CD8-positive, alpha-beta memory T cell (primary cell): Measurements from ENCODE around the gene NARS2. TPM values are rescaled to one million over a fixed set of nuclear protein-coding genes. Genes with fewer than 3 reads are reported as not detected.

ENCODE experiments used
- CTCF ChIA-PET: fragments of 350-600 bp; sonication (Branson Sonifier 250); formaldehyde crosslinking; loops from one replicate; lab custom pipeline; 2021; ENCODE audit warnings: antibody characterized with exemption; lab: Charles Lee
- POLR2A ChIA-PET: fragments of 350-600 bp; sonication (Branson Sonifier 250); formaldehyde crosslinking; loops from one replicate; lab custom pipeline; 2021; ENCODE audit warnings: antibody characterized with exemption; lab: Charles Lee
- DNase-seq, 5 donors: peaks; one replicate each; pipeline versions ENCODE4 v3.0.0 to v3.0.0-alpha.2; 2020 to 2022; ENCODE audit warnings: mixed read lengths in 1 of 5
- H3K27ac ChIP-seq: one replicate; pipeline ENCODE4 v1.7.0; 2013; ENCODE audit warnings: low read depth, mild to moderate bottlenecking, low read length, moderate library complexity
- H3K27me3 ChIP-seq: 2 replicates; pipeline ENCODE4 v1.7.0; 2013; ENCODE audit warnings: low read length, mild to moderate bottlenecking; ENCODE audit not compliant: insufficient read depth, poor library complexity, severe bottlenecking
- H3K36me3 ChIP-seq: 2 replicates; pipeline ENCODE4 v1.7.0; 2013; ENCODE audit warnings: mild to moderate bottlenecking, low read length, moderate library complexity; ENCODE audit not compliant: insufficient read depth
- H3K4me1 ChIP-seq: 2 replicates; pipeline ENCODE4 v1.7.0; 2013; ENCODE audit warnings: mild to moderate bottlenecking, low read length, moderate library complexity; ENCODE audit not compliant: insufficient read depth
- H3K4me3 ChIP-seq: 2 replicates; pipeline ENCODE4 v1.7.0; 2013; ENCODE audit warnings: mild to moderate bottlenecking, low read length
- H3K9me3 ChIP-seq: 2 replicates; pipeline ENCODE4 v1.7.0; 2013; ENCODE audit warnings: mild to moderate bottlenecking, low read length
- H3K27ac Mint-ChIP-seq, 8 donors: one replicate each; pipeline ENCODE4 v1.8.0; 2020 to 2021; ENCODE audit warnings: mixed read lengths in 8 of 8, mild to moderate bottlenecking in 6 of 8, inconsistent platforms in 3 of 8, moderate library complexity in 3 of 8
- H3K27me3 Mint-ChIP-seq, 2 donors: one replicate each; pipeline ENCODE4 v1.8.0; 2020 to 2021; ENCODE audit warnings: mixed read lengths in 2 of 2, mild to moderate bottlenecking in 1 of 2, moderate library complexity in 1 of 2
- H3K36me3 Mint-ChIP-seq, 3 donors: one replicate each; pipeline ENCODE4 v1.8.0; 2020 to 2021; ENCODE audit warnings: mixed read lengths in 3 of 3, inconsistent platforms in 1 of 3, mild to moderate bottlenecking in 1 of 3
- H3K4me1 Mint-ChIP-seq, 3 donors: one replicate each; pipeline ENCODE4 v1.8.0; 2020 to 2021; ENCODE audit warnings: mixed read lengths in 3 of 3, inconsistent platforms in 1 of 3, mild to moderate bottlenecking in 1 of 3
- H3K4me3 Mint-ChIP-seq, 7 donors: one replicate each; pipeline ENCODE4 v1.8.0; 2020 to 2021; ENCODE audit warnings: mixed read lengths in 7 of 7, mild to moderate bottlenecking in 6 of 7, moderate library complexity in 4 of 7, inconsistent platforms in 2 of 7
- H3K9me3 Mint-ChIP-seq, 5 donors: one replicate each; pipeline ENCODE4 v1.8.0; 2020 to 2022; ENCODE audit warnings: mixed read lengths in 5 of 5, mild to moderate bottlenecking in 3 of 5, moderate library complexity in 2 of 5, inconsistent platforms in 1 of 5
- polyA plus RNA-seq: library from polyadenylated mRNA; unstranded; fragments of 300-500 nt; fragmentation: Illumina TruSeq; gene quantifications from one replicate; pipeline ENCODE4 v1.2.3, GENCODE V29; 2021
- total RNA-seq, 2 experiments: library from RNA; stranded (reverse); gene quantifications; one replicate each; pipeline ENCODE4 v1.2.3, GENCODE V29; 2021

The NARS2 gene
- total and polyA plus RNA-seq, 3 experiments from 2014 or later: 14.5 to 24.5 (median 23.9) TPM

GRCh38 chr11:78460471-78460870 lies 114.2 kb downstream of the NARS2 start:
- Histone ChIP-seq H3K36me3 (no peaks in the 10 kb centered on the region), H3K4me1 (no peaks in the 10 kb centered on the region), H3K27me3 (no peaks in the 10 kb centered on the region), H3K27ac (no peak overlapping the region), H3K9me3 (no peaks in the 10 kb centered on the region), H3K4me3 (no peak overlapping the region)
- peak overlapping the region in 1 of 8 donors; percentile 31 for H3K27ac Mint-ChIP-seq
- no peak overlapping the region for H3K4me3 Mint-ChIP-seq
- peaks cover 11 to 62% (median 40%) of the 10 kb centered on the region in 3 donors for H3K36me3 Mint-ChIP-seq
- no peaks in the 10 kb centered on the region for H3K9me3 Mint-ChIP-seq
- peaks cover 8 to 14% (median 11%) of the 10 kb centered on the region in 3 donors for H3K4me1 Mint-ChIP-seq
- no peak for DNase-seq
- ChIA-PET CTCF (no interaction called here), POLR2A (no interaction called here)
- no peaks in the 10 kb centered on the region for H3K27me3 Mint-ChIP-seq

GRCh38 chr11:78459738-78460137 lies 114.9 kb downstream of the NARS2 start:
- peaks cover 6 to 13% (median 11%) of the 10 kb centered on the region in 3 donors for H3K4me1 Mint-ChIP-seq
- Histone ChIP-seq H3K27ac (no peak overlapping the region), H3K27me3 (no peaks in the 10 kb centered on the region), H3K36me3 (no peaks in the 10 kb centered on the region), H3K4me3 (no peak overlapping the region), H3K9me3 (no peaks in the 10 kb centered on the region), H3K4me1 (no peaks in the 10 kb centered on the region)
- no peak for DNase-seq
- peak overlapping the region in 1 of 8 donors; percentile 28 for H3K27ac Mint-ChIP-seq
- CTCF ChIA-PET: no interaction called here
- H3K36me3 Mint-ChIP-seq: peaks cover 11 to 64% (median 41%) of the 10 kb centered on the region in 3 donors
- H3K4me3 Mint-ChIP-seq: no peak overlapping the region
- H3K9me3 Mint-ChIP-seq: no peaks in the 10 kb centered on the region
- H3K27me3 Mint-ChIP-seq: no peaks in the 10 kb centered on the region
- POLR2A ChIA-PET: no interaction called here

GRCh38 chr11:78457448-78457847 lies 117.2 kb downstream of the NARS2 start:
- no peak overlapping the region for H3K4me3 Mint-ChIP-seq

GRCh38 chr11:78453140-78453935 lies 121.3 kb downstream of the NARS2 start:
- POLR2A ChIA-PET: no interaction called here
- Histone ChIP-seq H3K27me3 (no peaks in the 10 kb centered on the region), H3K36me3 (no peaks in the 10 kb centered on the region), H3K4me1 (no peaks in the 10 kb centered on the region), H3K4me3 (no peak overlapping the region), H3K9me3 (no peaks in the 10 kb centered on the region), H3K27ac (no peak overlapping the region)
- no peaks in the 10 kb centered on the region for H3K27me3 Mint-ChIP-seq
- H3K9me3 Mint-ChIP-seq: no peaks in the 10 kb centered on the region
- peaks cover 12 to 29% (median 26%) of the 10 kb centered on the region in 3 donors for H3K4me1 Mint-ChIP-seq
- CTCF ChIA-PET: no interaction called here
- H3K4me3 Mint-ChIP-seq: no peak overlapping the region
- H3K27ac Mint-ChIP-seq: peak overlapping the region in 5 of 8 donors; percentile 9 to 84 (median 61)
- peaks cover 0 to 27% (median 25%) of the 10 kb centered on the region in 3 donors for H3K36me3 Mint-ChIP-seq
- no peak for DNase-seq

More at GRCh38 chr11:78457448-78457847, 117.2 kb downstream of the NARS2 start:
- Mint-ChIP-seq H3K4me1 (peaks cover 12 to 20% (median 18%) of the 10 kb centered on the region in 3 donors), H3K27me3 (no peaks in the 10 kb centered on the region), H3K9me3 (no peaks in the 10 kb centered on the region), H3K36me3 (peaks cover 11 to 56% (median 43%) of the 10 kb centered on the region in 3 donors), H3K27ac (no peak overlapping the region)
- CTCF ChIA-PET: no interaction called here
- Histone ChIP-seq H3K27ac (no peak overlapping the region), H3K4me3 (no peak overlapping the region), H3K27me3 (no peaks in the 10 kb centered on the region), H3K36me3 (no peaks in the 10 kb centered on the region), H3K4me1 (no peaks in the 10 kb centered on the region), H3K9me3 (no peaks in the 10 kb centered on the region)
- POLR2A ChIA-PET: no interaction called here
- no peak for DNase-seq

GRCh38 chr11:78451371-78452150 lies 123.1 kb downstream of the NARS2 start:
- Histone ChIP-seq H3K9me3 (no peaks in the 10 kb centered on the region), H3K4me3 (no peak overlapping the region), H3K27ac (no peak overlapping the region), H3K4me1 (no peaks in the 10 kb centered on the region), H3K27me3 (no peaks in the 10 kb centered on the region), H3K36me3 (no peaks in the 10 kb centered on the region)
- ChIA-PET POLR2A (no interaction called here), CTCF (no interaction called here)
- no peak overlapping the region for H3K27ac Mint-ChIP-seq
- H3K9me3 Mint-ChIP-seq: no peaks in the 10 kb centered on the region
- DNase-seq: no peak
- no peak overlapping the region for H3K4me3 Mint-ChIP-seq
- peaks cover 12 to 29% (median 26%) of the 10 kb centered on the region in 3 donors for H3K4me1 Mint-ChIP-seq
- peaks cover 0 to 18% (median 16%) of the 10 kb centered on the region in 3 donors for H3K36me3 Mint-ChIP-seq
- H3K27me3 Mint-ChIP-seq: no peaks in the 10 kb centered on the region

- Mint-ChIP-seq H3K27me3 (no peaks in the 10 kb centered on the region), H3K9me3 (no peaks in the 10 kb centered on the region), H3K27ac (peak overlapping the region in 2 of 8 donors; percentile 40 to 80), H3K36me3 (peaks cover 0 to 16% (median 15%) of the 10 kb centered on the region in 3 donors), H3K4me3 (no peak overlapping the region), H3K4me1 (peaks cover 12 to 29% (median 26%) of the 10 kb centered on the region in 3 donors)
- Histone ChIP-seq H3K27ac (no peak overlapping the region), H3K27me3 (no peaks in the 10 kb centered on the region), H3K9me3 (no peaks in the 10 kb centered on the region), H3K36me3 (no peaks in the 10 kb centered on the region), H3K4me1 (no peaks in the 10 kb centered on the region), H3K4me3 (no peak overlapping the region)
- ChIA-PET POLR2A (no interaction called here), CTCF (no interaction called here)
- DNase-seq: no peak
These were observed 123.8 kb downstream of the NARS2 start for GRCh38 chr11:78450866-78451265.

GRCh38 chr11:78449866-78450265 lies 124.8 kb downstream of the NARS2 start:
- H3K4me1 Mint-ChIP-seq: peaks cover 12 to 26% (median 24%) of the 10 kb centered on the region in 3 donors
- no peak for DNase-seq
- CTCF ChIA-PET: no interaction called here

GRCh38 chr11:78446210-78446609 lies 128.5 kb downstream of the NARS2 start:
- CTCF ChIA-PET: no interaction called here
- Mint-ChIP-seq H3K27me3 (no peaks in the 10 kb centered on the region), H3K27ac (peak overlapping the region in 1 of 8 donors; percentile 33), H3K4me3 (no peak overlapping the region), H3K36me3 (peaks cover 7 to 25% (median 16%) of the 10 kb centered on the region in 3 donors), H3K9me3 (no peaks in the 10 kb centered on the region), H3K4me1 (peaks cover 0 to 6% (median 5%) of the 10 kb centered on the region in 3 donors)
- H3K4me3 ChIP-seq: no peak overlapping the region
- POLR2A ChIA-PET: no interaction called here
- H3K27ac ChIP-seq: no peak overlapping the region
- no peak for DNase-seq
- no peaks in the 10 kb centered on the region for H3K9me3 ChIP-seq
- H3K4me1 ChIP-seq: no peaks in the 10 kb centered on the region
- H3K36me3 ChIP-seq: no peaks in the 10 kb centered on the region
- no peaks in the 10 kb centered on the region for H3K27me3 ChIP-seq

More at GRCh38 chr11:78449866-78450265, 124.8 kb downstream of the NARS2 start:
- Histone ChIP-seq H3K36me3 (no peaks in the 10 kb centered on the region), H3K4me1 (no peaks in the 10 kb centered on the region), H3K4me3 (no peak overlapping the region), H3K9me3 (no peaks in the 10 kb centered on the region), H3K27me3 (no peaks in the 10 kb centered on the region), H3K27ac (no peak overlapping the region)
- no peaks in the 10 kb centered on the region for H3K27me3 Mint-ChIP-seq
- no peak overlapping the region for H3K27ac Mint-ChIP-seq
- peaks cover 0 to 11% (median 9%) of the 10 kb centered on the region in 3 donors for H3K36me3 Mint-ChIP-seq
- POLR2A ChIA-PET: no interaction called here
- no peaks in the 10 kb centered on the region for H3K9me3 Mint-ChIP-seq
- no peak overlapping the region for H3K4me3 Mint-ChIP-seq
